Endothelial cell of umbilical vein (primary cell): ENCODE measurements around the gene AGBL4.

Source experiments
- CTCF ChIP-seq, 2 donors: IDR thresholded peaks; 1 replicate in 1 of 2; 2 replicates in 1 of 2; pipeline ENCODE4 v1.5.1; 2011; ENCODE audit warnings: low read length in 2 of 2, mild to moderate bottlenecking in 2 of 2, moderate library complexity in 2 of 2, control low read depth in 1 of 2, inconsistent platforms in 1 of 2, low read depth in 1 of 2; ENCODE audit not compliant: insufficient read depth in 1 of 2; ENCODE audit errors: extremely low read depth in 1 of 2
- EZH2 ChIP-seq: IDR thresholded peaks from 2 replicates; pipeline ENCODE4 v1.6.1; 2012; ENCODE audit warnings: borderline replicate concordance, low read depth, mild to moderate bottlenecking, moderate library complexity, low read length, inconsistent platforms; ENCODE audit not compliant: severe bottlenecking
- FOS ChIP-seq: IDR thresholded peaks from 2 replicates; pipeline ENCODE4 v1.6.1; 2011; ENCODE audit warnings: mild to moderate bottlenecking, low read length, moderate library complexity, borderline replicate concordance; ENCODE audit not compliant: insufficient read depth
- POLR2A ChIP-seq: IDR thresholded peaks from 2 replicates; pipeline ENCODE4 v1.6.1; 2012; ENCODE audit warnings: low read depth, mild to moderate bottlenecking, control low read depth, low read length
- POLR2AphosphoS5 ChIP-seq: IDR thresholded peaks from 2 replicates; pipeline ENCODE4 v1.6.1; 2012; ENCODE audit warnings: low read depth, mild to moderate bottlenecking, control low read depth, low read length, moderate library complexity; ENCODE audit not compliant: insufficient read depth

DNA sequence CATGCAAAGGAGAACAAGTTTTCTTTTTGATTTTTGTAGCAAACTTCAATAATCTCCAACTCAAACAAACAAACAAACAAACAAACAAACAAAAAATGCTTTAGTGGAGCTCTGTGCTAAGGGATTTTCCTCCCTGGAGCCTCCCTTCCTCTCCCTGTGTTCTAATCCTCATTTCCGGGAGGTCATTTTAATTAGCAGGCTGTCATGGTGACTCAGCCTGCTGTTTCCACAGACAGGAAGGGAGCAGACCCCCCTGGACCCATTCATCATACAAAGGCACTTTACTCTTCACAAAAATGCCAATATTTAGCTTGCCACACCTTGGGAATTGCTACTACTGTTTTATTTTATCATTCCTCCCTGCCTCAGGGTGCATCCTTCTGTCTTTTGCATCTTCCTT lies 1490.8 kb downstream of the AGBL4 start:
- TF ChIP-seq CTCF (IDR thresholded peaks at IDR 0.05; ENCODE audit: extremely low read depth in 1 of 2, insufficient read depth in 1 of 2, low read depth in 1 of 2, low read length in 2 of 2): no peak
- no peak for TF ChIP-seq EZH2
- TF ChIP-seq POLR2AphosphoS5: no peak
- no peak for TF ChIP-seq POLR2A
- TF ChIP-seq FOS: no peak
